SU-DHL-6 (cell line): ENCODE data around the gene ARF4.

Experiments used
- H2AFZ ChIP-seq: fragments of 200-600 bp; sonication (generic); 2 replicates; pipeline ENCODE4 v1.6.1; 2014; ENCODE audit warnings: low read depth, mild to moderate bottlenecking, moderate library complexity, mixed read lengths, antibody characterized with exemption, low read length; ENCODE audit not compliant: severe bottlenecking
- H3F3A ChIP-seq: fragments of 200-600 bp; shearing (Covaris generic); 2 replicates; pipeline ENCODE4 v1.6.0; 2016; ENCODE audit warnings: antibody characterized with exemption, mild to moderate bottlenecking; ENCODE audit not compliant: insufficient read depth
- H3K27ac ChIP-seq: fragments of 200-600 bp; sonication (generic); 2 replicates; pipeline ENCODE4 v1.5.1; 2016; ENCODE audit warnings: low read depth, mild to moderate bottlenecking, low read length, moderate library complexity, mixed read lengths
- H3K27me3 ChIP-seq: fragments of 200-600 bp; sonication (generic), shearing (Covaris generic); 2 replicates; pipeline ENCODE4 v1.6.0; 2014; ENCODE audit warnings: mild to moderate bottlenecking, low read length
- H3K36me3 ChIP-seq: fragments of 200-600 bp; sonication (generic); 2 replicates; pipeline ENCODE4 v1.6.1; 2014; ENCODE audit warnings: mild to moderate bottlenecking, low read length, mixed read lengths
- H3K4me2 ChIP-seq: fragments of 300-600, 200-600 bp; shearing (Covaris generic), sonication (generic); 2 replicates; pipeline ENCODE4 v1.6.0; 2014; ENCODE audit warnings: low read length, low read depth, mild to moderate bottlenecking; ENCODE audit not compliant: poor library complexity, severe bottlenecking
- H3K4me3 ChIP-seq: fragments of 200-600 bp; sonication (generic); 2 replicates; pipeline ENCODE4 v1.5.1; 2014; ENCODE audit warnings: antibody characterized with exemption, low read length, mild to moderate bottlenecking, mixed read lengths; ENCODE audit not compliant: insufficient read depth, poor library complexity, severe bottlenecking
- H3K79me2 ChIP-seq: fragments of 200-600 bp; sonication (generic); 2 replicates; pipeline ENCODE4 v1.6.1; 2014; ENCODE audit warnings: mild to moderate bottlenecking, low read length, moderate library complexity; ENCODE audit not compliant: insufficient read depth
- H3K9ac ChIP-seq: fragments of 200-600 bp; sonication (generic); 2 replicates; pipeline ENCODE4 v1.7.0; 2014; ENCODE audit warnings: mild to moderate bottlenecking, low read length
- H3K9me2 ChIP-seq: fragments of 200-600 bp; sonication (generic); replicated peaks from 2 replicates; pipeline ENCODE4 v1.6.1; 2014; ENCODE audit warnings: low read length; ENCODE audit not compliant: insufficient read depth
- H3K9me3 ChIP-seq: fragments of 200-600 bp; sonication (generic); 2 replicates; pipeline ENCODE4 v1.6.1; 2014; ENCODE audit warnings: low read length, mixed read lengths; ENCODE audit not compliant: insufficient read depth
- H4K20me1 ChIP-seq: fragments of 200-600 bp; sonication (generic); 2 replicates; pipeline ENCODE4 v1.6.1; 2014; ENCODE audit warnings: low read depth, mild to moderate bottlenecking, antibody characterized with exemption, low read length, moderate library complexity, mixed read lengths
- CTCF ChIP-seq: fragments of 200-600 bp; sonication (generic); IDR thresholded peaks from one replicate; pipeline ENCODE4 v1.5.1; 2017; ENCODE audit warnings: antibody characterized with exemption, mild to moderate bottlenecking, low read length, moderate library complexity; ENCODE audit not compliant: insufficient read depth, poor library complexity, severe bottlenecking
- EZH2phosphoT487 ChIP-seq: fragments of 200-600 bp; sonication (generic), shearing (Covaris generic); conservative IDR thresholded peaks from 2 replicates; pipeline ENCODE4 v1.6.1; 2018; ENCODE audit warnings: mild to moderate bottlenecking, antibody characterized with exemption, low read length, moderate library complexity, mixed read lengths

The ARF4 gene

DNA sequence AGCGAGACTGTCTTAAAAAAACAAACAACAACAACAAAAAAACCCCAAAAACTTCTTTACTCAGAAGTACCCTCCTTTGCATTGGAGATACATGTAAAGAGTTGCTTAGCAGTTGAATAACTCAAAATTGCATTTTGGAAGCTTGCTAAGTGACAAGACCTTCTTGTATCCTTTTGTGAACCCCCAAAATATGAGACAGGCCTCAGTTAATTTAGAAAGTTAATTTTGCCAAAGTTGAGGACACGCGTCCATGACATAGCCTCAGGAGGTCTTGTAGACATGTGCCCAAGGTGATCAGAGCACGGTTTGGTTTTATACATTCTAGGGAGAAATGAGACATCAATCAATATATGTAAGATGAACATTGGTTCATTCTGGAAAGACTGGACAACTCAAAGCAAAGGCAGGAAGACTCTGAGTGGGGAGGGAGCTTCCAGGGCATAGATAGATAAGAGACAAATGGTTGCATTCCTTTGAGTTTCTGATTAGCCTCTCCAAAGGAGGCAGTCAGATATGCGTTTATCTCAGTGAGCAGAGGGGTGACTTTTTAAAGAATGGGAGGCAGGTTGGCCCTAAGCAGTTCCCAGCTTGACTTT, 1.7 kb upstream of the ARF4 start:
- no peaks in the 10 kb centered on the region for H3K27me3 ChIP-seq
- TF ChIP-seq CTCF (no peak), EZH2phosphoT487 (no peak)
- no peaks in the 10 kb centered on the region for H3K9me2 ChIP-seq
- H3K36me3 ChIP-seq = no peaks in the 10 kb centered on the region
- peak overlapping the region; percentile 66 for H3K4me3 ChIP-seq
- H3K9me3 ChIP-seq = no peaks in the 10 kb centered on the region
- peaks cover 21% of the 10 kb centered on the region; the same call in 1 of the 2 replicates for H3F3A ChIP-seq
- H4K20me1 ChIP-seq = no peaks in the 10 kb centered on the region
- peak overlapping the region; percentile 42 for H2AFZ ChIP-seq
- H3K4me2 ChIP-seq = peak overlapping the region; percentile 74
- H3K27ac ChIP-seq = peak overlapping the region; percentile 83
- H3K79me2 ChIP-seq = peaks cover 45% of the 10 kb centered on the region
- H3K9ac ChIP-seq = peak overlapping the region; percentile 76

DNA sequence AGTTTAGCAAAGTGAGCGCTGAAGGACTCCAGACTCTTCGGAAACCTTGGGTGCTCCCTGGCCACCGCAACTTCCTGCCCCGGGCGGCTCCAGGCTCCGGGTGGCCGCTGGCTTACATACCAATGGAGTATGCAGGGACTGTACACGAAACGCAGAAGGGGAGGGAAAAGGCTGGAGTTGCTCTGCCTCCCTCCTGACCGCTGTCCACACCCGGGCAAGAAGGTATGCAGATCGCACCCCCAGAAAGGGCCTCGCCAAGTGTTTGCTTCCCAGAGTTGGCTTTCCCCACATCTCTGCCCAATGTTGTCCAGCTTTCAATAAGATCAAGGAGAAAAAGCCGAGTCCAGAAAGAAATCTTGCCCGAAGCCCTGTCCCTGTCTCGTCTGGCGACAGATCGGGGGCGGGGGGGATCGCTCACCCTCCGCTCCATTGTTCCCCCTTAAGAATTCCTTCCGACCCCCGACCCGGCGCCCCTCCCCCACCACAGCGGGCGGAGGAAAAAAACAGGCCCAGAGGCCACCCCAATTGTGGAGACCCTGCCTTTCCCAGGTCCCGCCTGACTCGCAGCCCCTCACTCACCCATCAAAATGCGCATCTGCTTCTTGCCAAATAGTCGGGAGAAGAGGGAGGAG, 533 bp downstream of the ARF4 start:
- H3F3A ChIP-seq = peaks cover 26% of the 10 kb centered on the region

GRCh38 chr3:57594576-57594975, 2.6 kb downstream of the ARF4 start:
- Histone ChIP-seq H3K36me3 (0 out of 2 replicates have a peak, but pooled peaks cover 3% of the 10 kb centered on the region), H3K9me2 (no peaks in the 10 kb centered on the region), H3F3A (peaks cover 28% of the 10 kb centered on the region), H3K79me2 (peaks cover 85% of the 10 kb centered on the region), H3K27me3 (no peaks in the 10 kb centered on the region), H3K4me2 (peak overlapping the region; percentile 98), H3K9me3 (no peaks in the 10 kb centered on the region), H3K27ac (no peak overlapping the region), H2AFZ (no peak overlapping the region), H4K20me1 (no peaks in the 10 kb centered on the region), H3K4me3 (no peak overlapping the region), H3K9ac (peak overlapping the region; percentile 94; the same call in 1 of the 2 replicates)
- TF ChIP-seq EZH2phosphoT487 (no peak), CTCF (no peak)

More for the DNA sequence above, 533 bp downstream of the ARF4 start:
- H3K4me2 ChIP-seq = peak overlapping the region; percentile 98
- H3K9me2 ChIP-seq = no peaks in the 10 kb centered on the region
- TF ChIP-seq EZH2phosphoT487 = no peak
- no peak for TF ChIP-seq CTCF
- peak overlapping the region; percentile 91 for H3K4me3 ChIP-seq
- H3K36me3 ChIP-seq = 0 out of 2 replicates have a peak, but pooled peaks cover 3% of the 10 kb centered on the region
- H3K27me3 ChIP-seq = no peaks in the 10 kb centered on the region
- peak overlapping the region; percentile 73 for H3K27ac ChIP-seq
- peak overlapping the region; percentile 52 for H2AFZ ChIP-seq
- no peaks in the 10 kb centered on the region for H3K9me3 ChIP-seq
- H3K9ac ChIP-seq = peak overlapping the region; percentile 94
- no peaks in the 10 kb centered on the region for H4K20me1 ChIP-seq
- H3K79me2 ChIP-seq = peaks cover 67% of the 10 kb centered on the region
